A204.1 (cell line): ENCODE measurements around the gene ACTRT2.

ENCODE experiments used
- FAIRE-seq: peaks from 2 replicates; lab custom pipeline; 2012; peaks lifted over from hg19 to GRCh38; lab: Jason Lieb, UNC

The ACTRT2 gene

GRCh38 chr1:3069491-3070308 lies 48.4 kb downstream of the ACTRT2 start:
- no peak for FAIRE-seq

- FAIRE-seq: no peak
Observed at GRCh38 chr1:3070309-3070643, 49.0 kb downstream of the ACTRT2 start.

GRCh38 chr1:3070644-3071564 lies 49.6 kb downstream of the ACTRT2 start:
- FAIRE-seq: no peak

- no peak for FAIRE-seq
Observed at GRCh38 chr1:3071565-3072390, 50.5 kb downstream of the ACTRT2 start.
